Adrenal gland (tissue), 5 donors: ENCODE measurements around the gene VPS18.

Experiments
- POLR2A ChIP-seq, 2 donors: fragments of 450-650 bp; IDR thresholded peaks; one replicate each; pipeline ENCODE4 v1.6.1; 2017; ENCODE audit warnings: antibody characterized with exemption in 2 of 2, mild to moderate bottlenecking in 2 of 2, moderate library complexity in 1 of 2
- TF ChIP-seq, protein P1 (sequence below), 6 experiments: fragments of 450-650 bp in 4 of 6; fragments of 200-600 bp in 2 of 6; sonication (generic) in 1 of 6; IDR thresholded peaks; 1 replicate in 5 of 6; 2 replicates in 1 of 6; pipeline versions ENCODE4 v1.5.1 to v1.8.0; 2016 to 2021; ENCODE audit warnings: antibody characterized with exemption in 6 of 6, mild to moderate bottlenecking in 2 of 6, moderate library complexity in 1 of 6
- donor health status: DM: no; HTN: no; CAD: no.

DNA sequence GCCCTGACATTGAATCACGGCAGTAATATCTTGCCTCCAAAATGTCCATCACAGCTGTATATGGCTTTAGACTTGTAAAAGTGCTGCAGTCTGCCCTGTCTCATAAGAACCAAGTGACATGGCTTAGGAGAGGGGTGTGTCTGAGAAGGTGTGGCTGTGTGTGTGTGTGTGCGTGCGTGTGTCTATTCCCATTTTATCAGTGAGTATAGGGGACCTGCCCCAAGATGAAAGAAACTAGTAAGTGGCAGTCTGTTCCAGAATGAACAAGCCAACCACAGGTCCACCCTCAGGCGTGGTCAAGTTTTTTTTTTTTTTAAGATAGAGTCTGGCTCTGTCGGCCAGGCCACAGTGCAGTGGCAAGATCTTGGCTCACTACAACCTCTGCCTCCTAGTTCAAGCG is 14.6 kb upstream of the VPS18 start:
- TF ChIP-seq, protein P1, sequence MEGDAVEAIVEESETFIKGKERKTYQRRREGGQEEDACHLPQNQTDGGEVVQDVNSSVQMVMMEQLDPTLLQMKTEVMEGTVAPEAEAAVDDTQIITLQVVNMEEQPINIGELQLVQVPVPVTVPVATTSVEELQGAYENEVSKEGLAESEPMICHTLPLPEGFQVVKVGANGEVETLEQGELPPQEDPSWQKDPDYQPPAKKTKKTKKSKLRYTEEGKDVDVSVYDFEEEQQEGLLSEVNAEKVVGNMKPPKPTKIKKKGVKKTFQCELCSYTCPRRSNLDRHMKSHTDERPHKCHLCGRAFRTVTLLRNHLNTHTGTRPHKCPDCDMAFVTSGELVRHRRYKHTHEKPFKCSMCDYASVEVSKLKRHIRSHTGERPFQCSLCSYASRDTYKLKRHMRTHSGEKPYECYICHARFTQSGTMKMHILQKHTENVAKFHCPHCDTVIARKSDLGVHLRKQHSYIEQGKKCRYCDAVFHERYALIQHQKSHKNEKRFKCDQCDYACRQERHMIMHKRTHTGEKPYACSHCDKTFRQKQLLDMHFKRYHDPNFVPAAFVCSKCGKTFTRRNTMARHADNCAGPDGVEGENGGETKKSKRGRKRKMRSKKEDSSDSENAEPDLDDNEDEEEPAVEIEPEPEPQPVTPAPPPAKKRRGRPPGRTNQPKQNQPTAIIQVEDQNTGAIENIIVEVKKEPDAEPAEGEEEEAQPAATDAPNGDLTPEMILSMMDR (IDR thresholded peaks at IDR 0.05) = no peak
- TF ChIP-seq POLR2A (IDR thresholded peaks at IDR 0.05) = no peak
